OCI-LY7 (cell line): Measurements from ENCODE around the gene CUX1. TPM values are rescaled to one million over a fixed set of nuclear protein-coding genes. Genes with fewer than 3 reads are reported as not detected.
"Not testable (repeated sequence)": the region's sequence is repeated elsewhere in the genome, so short reads cannot be mapped to it uniquely, and the experiment has no call there.

Experiments
- BruUV-seq: library from RNA; stranded (reverse); fragments of 400-500 nt; replicated peaks from 2 replicates; lab custom pipeline; 2021; lab: Mats Ljungman, UMichigan
- CTCF ChIA-PET: fragments of 300-600 bp; sonication (Branson Sonifier 250); formaldehyde crosslinking; loops from one replicate; lab custom pipeline; 2022; ENCODE audit warnings: antibody characterized with exemption; ENCODE audit not compliant: unreplicated experiment; lab: Charles Lee
- POLR2A ChIA-PET: fragments of 300-600 bp; sonication (Branson Sonifier 250); formaldehyde crosslinking; loops from one replicate; lab custom pipeline; 2022; ENCODE audit warnings: antibody characterized with exemption; lab: Charles Lee
- DNase-seq: peaks from one replicate; pipeline ENCODE4 v3.0.0-alpha.2; 2015; ENCODE audit warnings: low spot score
- H2AFZ ChIP-seq: fragments of 200-600 bp; sonication (generic), shearing (Covaris generic); 2 replicates; pipeline ENCODE4 v1.6.1; 2014; ENCODE audit warnings: mild to moderate bottlenecking, antibody characterized with exemption, low read length, moderate library complexity
- H3K27ac ChIP-seq: fragments of 200-600 bp; sonication (generic); 2 replicates; pipeline ENCODE4 v1.5.1; 2014; ENCODE audit warnings: mixed run types, low read depth, mild to moderate bottlenecking, moderate library complexity, low read length, inconsistent platforms; ENCODE audit not compliant: poor library complexity, severe bottlenecking
- H3K36me3 ChIP-seq: fragments of 200-600 bp; sonication (generic); 2 replicates; pipeline ENCODE4 v1.6.1; 2014; ENCODE audit warnings: mild to moderate bottlenecking, antibody characterized with exemption, low read length, moderate library complexity, mixed read lengths; ENCODE audit not compliant: insufficient read depth
- H3K4me1 ChIP-seq: fragments of 200-600 bp; sonication (generic); 2 replicates; pipeline ENCODE4 v1.5.1; 2014; ENCODE audit warnings: mild to moderate bottlenecking, low read length; ENCODE audit not compliant: insufficient read depth, poor library complexity, severe bottlenecking
- H3K4me2 ChIP-seq: fragments of 200-600 bp; sonication (generic); 2 replicates; pipeline ENCODE4 v1.6.1; 2014; ENCODE audit warnings: mild to moderate bottlenecking, low read length
- H3K4me3 ChIP-seq: fragments of 200-600 bp; sonication (generic); 2 replicates; pipeline ENCODE4 v1.5.1; 2014; ENCODE audit warnings: mild to moderate bottlenecking, low read depth, low read length; ENCODE audit not compliant: poor library complexity, severe bottlenecking
- H3K79me2 ChIP-seq: fragments of 200-600 bp; sonication (generic); 2 replicates; pipeline ENCODE4 v1.6.1; 2016; ENCODE audit warnings: low read depth, mild to moderate bottlenecking, low read length, moderate library complexity, mixed read lengths; ENCODE audit not compliant: insufficient read depth
- H3K9me2 ChIP-seq: fragments of 200-600 bp; sonication (generic); 2 replicates; pipeline ENCODE4 v1.6.1; 2016; ENCODE audit warnings: mild to moderate bottlenecking, low read length, mixed read lengths; ENCODE audit not compliant: insufficient read depth
- H3K9me3 ChIP-seq: fragments of 200-600 bp; sonication (generic); 2 replicates; pipeline ENCODE4 v1.6.1; 2014; ENCODE audit warnings: mild to moderate bottlenecking, mixed run types, low read length, mixed read lengths
- H4K20me1 ChIP-seq: fragments of 200-600 bp; sonication (generic); 2 replicates; pipeline ENCODE4 v1.6.1; 2014; ENCODE audit warnings: mild to moderate bottlenecking, antibody characterized with exemption, low read length, moderate library complexity, mixed read lengths; ENCODE audit not compliant: insufficient read depth
- EZH2phosphoT487 ChIP-seq: fragments of 200-600 bp; sonication (generic); IDR thresholded peaks from 2 replicates; pipeline ENCODE4 v1.6.1; 2018; ENCODE audit warnings: low read depth, borderline replicate concordance, mild to moderate bottlenecking, mixed run types, antibody characterized with exemption, low read length, moderate library complexity, mixed read lengths
- intact Hi-C: fragments of 100-400 bp; cut with micrococcal nuclease; formaldehyde crosslinking; loops from one replicate; pipeline ENCODE4 v1.10.0; 2022; ENCODE audit not compliant: unreplicated experiment
- total RNA-seq, 2 experiments: library from RNA; depleted of rRNA in 1 of 2; stranded (reverse); fragments of >200 nt in 1 of 2; shearing (Covaris generic) in 1 of 2; gene quantifications; 2 replicates each; pipeline ENCODE4 v1.2.3, GENCODE V29; 2014 to 2022
- TF ChIP-seq, protein P1 (sequence below): fragments of 200-600 bp; sonication (generic); conservative IDR thresholded peaks from 2 replicates; pipeline ENCODE4 v1.5.1; 2014; ENCODE audit warnings: mild to moderate bottlenecking, antibody characterized with exemption, low read length, moderate library complexity, mixed read lengths

The CUX1 gene
- total RNA-seq, 2 experiments from 2014 or later = 143 to 199 TPM

DNA sequence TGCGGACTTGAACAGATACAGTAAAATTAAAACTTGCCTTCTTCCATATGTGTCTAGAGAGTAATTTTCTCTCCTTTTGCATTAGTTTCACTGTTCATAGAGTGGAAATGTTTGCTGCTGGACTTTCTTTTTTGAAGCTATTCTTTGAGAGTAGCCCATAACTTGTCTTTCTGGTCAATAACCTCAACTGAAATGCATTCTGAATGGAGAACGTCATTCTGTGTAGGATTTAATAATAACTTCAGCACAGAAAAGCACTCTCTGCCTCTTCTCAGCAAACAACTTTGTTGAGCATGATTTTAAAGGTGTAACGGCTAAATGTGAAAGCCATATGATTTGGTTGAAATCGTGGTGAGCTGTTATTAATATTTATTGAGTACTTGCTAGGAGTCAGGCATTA lies 111.8 kb downstream of the CUX1 start:
- TF ChIP-seq EZH2phosphoT487 = no peak
- TF ChIP-seq, protein P1, sequence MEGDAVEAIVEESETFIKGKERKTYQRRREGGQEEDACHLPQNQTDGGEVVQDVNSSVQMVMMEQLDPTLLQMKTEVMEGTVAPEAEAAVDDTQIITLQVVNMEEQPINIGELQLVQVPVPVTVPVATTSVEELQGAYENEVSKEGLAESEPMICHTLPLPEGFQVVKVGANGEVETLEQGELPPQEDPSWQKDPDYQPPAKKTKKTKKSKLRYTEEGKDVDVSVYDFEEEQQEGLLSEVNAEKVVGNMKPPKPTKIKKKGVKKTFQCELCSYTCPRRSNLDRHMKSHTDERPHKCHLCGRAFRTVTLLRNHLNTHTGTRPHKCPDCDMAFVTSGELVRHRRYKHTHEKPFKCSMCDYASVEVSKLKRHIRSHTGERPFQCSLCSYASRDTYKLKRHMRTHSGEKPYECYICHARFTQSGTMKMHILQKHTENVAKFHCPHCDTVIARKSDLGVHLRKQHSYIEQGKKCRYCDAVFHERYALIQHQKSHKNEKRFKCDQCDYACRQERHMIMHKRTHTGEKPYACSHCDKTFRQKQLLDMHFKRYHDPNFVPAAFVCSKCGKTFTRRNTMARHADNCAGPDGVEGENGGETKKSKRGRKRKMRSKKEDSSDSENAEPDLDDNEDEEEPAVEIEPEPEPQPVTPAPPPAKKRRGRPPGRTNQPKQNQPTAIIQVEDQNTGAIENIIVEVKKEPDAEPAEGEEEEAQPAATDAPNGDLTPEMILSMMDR = no peak
- Histone ChIP-seq H3K4me3 (no peak overlapping the region), H3K4me1 (peaks cover 41% of the 10 kb centered on the region), H4K20me1 (peaks cover 23% of the 10 kb centered on the region; the same call in 1 of the 2 replicates), H3K79me2 (peaks cover 95% of the 10 kb centered on the region), H3K27ac (no peak overlapping the region), H3K9me3 (no peaks in the 10 kb centered on the region), H3K9me2 (no peaks in the 10 kb centered on the region), H3K4me2 (no peak overlapping the region), H2AFZ (no peak overlapping the region), H3K36me3 (peaks cover 71% of the 10 kb centered on the region)
- ChIA-PET POLR2A (no interaction called here), CTCF (interaction anchor here (0.5 kb wide), 1 partner anchor 114 kb away, joined by 3 read pairs; no protein-coding TSS in a partner anchor)
- intact Hi-C loops = no loop called here
- BruUV-seq = no TSS peak
- no peak for DNase-seq

DNA sequence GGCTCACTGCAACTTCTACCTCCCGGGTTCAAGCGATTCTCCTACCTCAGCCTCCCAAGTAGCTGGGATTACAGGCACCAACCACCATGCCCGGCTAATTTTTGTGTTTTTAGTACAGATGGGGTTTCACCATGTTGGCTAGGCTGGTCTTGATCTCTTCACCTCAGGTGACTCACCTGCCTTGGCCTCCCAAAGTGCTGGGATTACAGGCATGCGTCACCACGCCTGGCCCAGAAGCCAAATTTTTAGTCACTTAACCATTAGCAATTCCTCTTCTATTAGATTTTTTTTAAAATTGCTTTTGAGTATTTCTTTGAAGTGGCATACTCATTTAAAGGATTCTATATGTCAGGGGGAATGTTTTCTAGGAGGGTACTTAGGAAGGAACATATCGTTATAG lies 112.5 kb downstream of the CUX1 start:
- peaks cover 26% of the 10 kb centered on the region; the same call in 1 of the 2 replicates for H4K20me1 ChIP-seq
- H3K36me3 ChIP-seq = peaks cover 68% of the 10 kb centered on the region
- H3K4me2 ChIP-seq, H3K27ac ChIP-seq, H3K4me3 ChIP-seq, BruUV-seq, H3K9me2 ChIP-seq, DNase-seq, CTCF ChIA-PET, H3K9me3 ChIP-seq, H2AFZ ChIP-seq: not testable (repeated sequence)
- intact Hi-C loops = loop anchor here (5.0 kb wide), 1 partner anchor 43 kb away; no protein-coding TSS in a partner anchor
- peaks cover 95% of the 10 kb centered on the region for H3K79me2 ChIP-seq
- peaks cover 48% of the 10 kb centered on the region for H3K4me1 ChIP-seq
- POLR2A ChIA-PET = interaction anchor here (1.0 kb wide), 1 partner anchor 8 kb away, joined by 3 read pairs; no protein-coding TSS in a partner anchor

DNA sequence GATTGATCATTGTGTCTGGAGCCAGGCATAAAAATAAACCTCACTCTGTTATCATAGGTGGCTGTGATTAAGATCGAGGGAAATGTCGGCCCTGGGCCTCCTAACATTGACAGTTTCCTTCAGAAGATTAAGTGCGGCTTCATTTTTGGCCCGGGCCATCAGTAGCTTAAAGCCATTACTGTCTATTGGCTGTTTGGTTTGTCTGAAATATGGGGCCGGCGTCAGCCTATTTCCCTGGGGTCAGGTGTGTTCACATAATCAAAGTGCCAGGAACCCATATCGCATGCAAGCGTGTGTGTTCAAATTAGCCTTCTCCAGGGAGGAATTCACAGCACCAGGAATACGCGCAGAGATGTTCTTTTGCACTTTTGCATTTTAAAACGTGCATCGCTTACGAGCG lies 114.7 kb downstream of the CUX1 start:
- Histone ChIP-seq H3K4me3 (peak overlapping the region; percentile 58), H3K9me3 (no peaks in the 10 kb centered on the region), H3K27ac (peak overlapping the region; percentile 82), H3K36me3 (peaks cover 57% of the 10 kb centered on the region), H2AFZ (no peak overlapping the region), H4K20me1 (peaks cover 26% of the 10 kb centered on the region; the same call in 1 of the 2 replicates), H3K79me2 (peaks cover 93% of the 10 kb centered on the region), H3K9me2 (no peaks in the 10 kb centered on the region), H3K4me2 (peak overlapping the region; percentile 80), H3K4me1 (peaks cover 69% of the 10 kb centered on the region)
- peak; percentile 38 for DNase-seq
- ChIA-PET CTCF (interaction anchor here (0.6 kb wide), 1 partner anchor 243 kb away, joined by 3 read pairs; no protein-coding TSS in a partner anchor), POLR2A (interaction anchor here (0.7 to 2.3 kb wide), 3 partner anchors 32 to 58 kb away, joined by 3 to 5 read pairs (median 3); no protein-coding TSS in a partner anchor)
- TF ChIP-seq EZH2phosphoT487 = no peak
- no TSS peak for BruUV-seq
- intact Hi-C loops = loop anchor here (2.0 to 5.0 kb wide), 2 partner anchors 45 to 59 kb away; no protein-coding TSS in a partner anchor
